GM11168 (cell line): ENCODE measurements around the gene KMT2B.
"Not testable (repeated sequence)": the region's sequence is repeated elsewhere in the genome, so short reads cannot be mapped to it uniquely, and the experiment has no call there.

ENCODE experiments used
- in situ Hi-C: fragments of 300-500 bp; cut with MboI; formaldehyde crosslinking; loops from one replicate; pipeline ENCODE4 v1.12.0; 2022; ENCODE audit warnings: low sequenced_read_pairs; ENCODE audit not compliant: unreplicated experiment

KMT2B gene

GRCh38 chr19:35717665-35718344 lies at the start of gene KMT2B:
Gene KMT2B (plus strand): TSS chr19:35718003. CDS start chr19:35718019, 16 bp downstream.
- in situ Hi-C loops = no loop called here

GRCh38 chr19:35669566-35669965 lies 48.2 kb upstream of the KMT2B start:
- in situ Hi-C loops = no loop called here

GRCh38 chr19:35669974-35670373 lies 47.8 kb upstream of the KMT2B start:
- in situ Hi-C loops = no loop called here

- in situ Hi-C loops = no loop called here
These were observed 47.1 kb upstream of the KMT2B start for GRCh38 chr19:35670686-35671085.

- in situ Hi-C loops = no loop called here
These were observed 46.0 kb upstream of the KMT2B start for GRCh38 chr19:35671818-35672217.

GRCh38 chr19:35673121-35673804 lies 44.5 kb upstream of the KMT2B start:
- in situ Hi-C loops = no loop called here

- in situ Hi-C loops = no loop called here
These were observed 42.1 kb upstream of the KMT2B start for GRCh38 chr19:35675589-35676140.

GRCh38 chr19:35689836-35690235 lies 28.0 kb upstream of the KMT2B start:
- in situ Hi-C loops = no loop called here

GRCh38 chr19:35691106-35691505 lies 26.7 kb upstream of the KMT2B start:
- in situ Hi-C loops = not testable (repeated sequence)

GRCh38 chr19:35692010-35692409 lies 25.8 kb upstream of the KMT2B start:
- in situ Hi-C loops = no loop called here

- in situ Hi-C loops = no loop called here
These were observed 24.4 kb upstream of the KMT2B start for GRCh38 chr19:35693422-35693821.

GRCh38 chr19:35693835-35694599 lies 23.8 kb upstream of the KMT2B start:
- in situ Hi-C loops = no loop called here

GRCh38 chr19:35695895-35696422 lies 21.8 kb upstream of the KMT2B start:
- in situ Hi-C loops = no loop called here

GRCh38 chr19:35696835-35697234 lies 21.0 kb upstream of the KMT2B start:
- in situ Hi-C loops = no loop called here

GRCh38 chr19:35702223-35703012 lies 15.4 kb upstream of the KMT2B start:
- in situ Hi-C loops = no loop called here

GRCh38 chr19:35703343-35703742 lies 14.5 kb upstream of the KMT2B start:
- in situ Hi-C loops = no loop called here

- in situ Hi-C loops = no loop called here
These were observed 13.6 kb upstream of the KMT2B start, which contains the start of gene ZBTB32 for GRCh38 chr19:35704218-35704617. Gene ZBTB32 (plus strand): TSS chr19:35704558. CDS start chr19:35714627, 10,069 bp downstream.

- in situ Hi-C loops = no loop called here
These were observed 9.4 kb upstream of the KMT2B start for GRCh38 chr19:35708391-35708790.

- in situ Hi-C loops = no loop called here
These were observed 6.7 kb upstream of the KMT2B start for GRCh38 chr19:35710784-35711723.
